ENCODE results near the gene C19orf73.

DNA sequence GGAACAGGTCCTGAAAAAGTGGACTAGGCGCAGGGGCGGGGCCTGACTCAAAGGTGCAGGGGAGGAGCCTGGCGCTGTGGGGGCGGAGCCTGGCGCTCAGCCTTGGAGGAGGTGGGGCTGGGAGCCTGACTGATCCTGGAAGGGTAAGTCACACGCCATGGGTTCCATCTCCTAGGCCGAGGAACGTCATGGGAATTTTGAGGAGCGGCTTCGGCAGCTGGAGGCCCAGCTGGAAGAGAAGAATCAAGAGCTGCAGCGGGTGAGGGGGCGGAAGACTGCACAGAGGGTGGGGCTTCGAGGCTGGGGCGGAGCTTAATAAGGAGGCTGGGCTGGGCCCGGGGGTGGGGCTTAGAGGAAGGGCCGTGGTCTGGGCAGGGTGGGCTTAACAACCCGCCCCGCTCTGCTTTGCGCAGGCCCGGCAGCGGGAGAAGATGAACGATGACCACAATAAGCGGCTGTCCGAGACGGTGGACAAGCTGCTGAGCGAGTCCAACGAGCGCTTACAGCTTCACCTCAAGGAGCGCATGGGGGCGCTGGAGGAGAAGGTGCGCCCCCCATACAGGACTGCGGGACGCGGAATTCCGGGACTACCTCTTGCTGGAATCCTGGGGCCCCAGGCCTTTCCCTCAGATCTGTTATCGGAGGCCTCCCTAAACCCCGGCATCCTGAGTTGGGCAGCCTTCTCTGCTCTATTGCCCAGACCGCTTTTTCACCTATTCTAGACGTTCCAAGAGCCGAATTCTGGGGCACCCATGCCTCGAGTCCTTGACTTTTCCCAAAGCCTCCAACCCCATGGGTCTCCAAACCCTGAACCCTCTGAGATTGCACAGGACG, 14.9 kb upstream of the C19orf73 start:
- no peak for TF ChIP-seq EZH2 (IDR thresholded peaks at IDR 0.05; ENCODE audit: low read depth)
- TF ChIP-seq, protein P1, sequence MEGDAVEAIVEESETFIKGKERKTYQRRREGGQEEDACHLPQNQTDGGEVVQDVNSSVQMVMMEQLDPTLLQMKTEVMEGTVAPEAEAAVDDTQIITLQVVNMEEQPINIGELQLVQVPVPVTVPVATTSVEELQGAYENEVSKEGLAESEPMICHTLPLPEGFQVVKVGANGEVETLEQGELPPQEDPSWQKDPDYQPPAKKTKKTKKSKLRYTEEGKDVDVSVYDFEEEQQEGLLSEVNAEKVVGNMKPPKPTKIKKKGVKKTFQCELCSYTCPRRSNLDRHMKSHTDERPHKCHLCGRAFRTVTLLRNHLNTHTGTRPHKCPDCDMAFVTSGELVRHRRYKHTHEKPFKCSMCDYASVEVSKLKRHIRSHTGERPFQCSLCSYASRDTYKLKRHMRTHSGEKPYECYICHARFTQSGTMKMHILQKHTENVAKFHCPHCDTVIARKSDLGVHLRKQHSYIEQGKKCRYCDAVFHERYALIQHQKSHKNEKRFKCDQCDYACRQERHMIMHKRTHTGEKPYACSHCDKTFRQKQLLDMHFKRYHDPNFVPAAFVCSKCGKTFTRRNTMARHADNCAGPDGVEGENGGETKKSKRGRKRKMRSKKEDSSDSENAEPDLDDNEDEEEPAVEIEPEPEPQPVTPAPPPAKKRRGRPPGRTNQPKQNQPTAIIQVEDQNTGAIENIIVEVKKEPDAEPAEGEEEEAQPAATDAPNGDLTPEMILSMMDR (conservative IDR thresholded peaks at IDR 0.05) = no peak
